DMS53 treated with DMSO at 0.1 percent for 48 hours (cell line): ENCODE measurements around the gene BASP1.
"Not testable (repeated sequence)": the region's sequence is repeated elsewhere in the genome, so short reads cannot be mapped to it uniquely, and the experiment has no call there.

Source experiments
- DNase-seq: peaks from one replicate; lab custom pipeline; 2025; ENCODE audit not compliant: unreplicated experiment; lab: John Stamatoyannopoulos, UW

Gene BASP1

GRCh38 chr5:17282283-17283120 lies 65.1 kb downstream of the BASP1 start:
- DNase-seq, result no peak

DNA sequence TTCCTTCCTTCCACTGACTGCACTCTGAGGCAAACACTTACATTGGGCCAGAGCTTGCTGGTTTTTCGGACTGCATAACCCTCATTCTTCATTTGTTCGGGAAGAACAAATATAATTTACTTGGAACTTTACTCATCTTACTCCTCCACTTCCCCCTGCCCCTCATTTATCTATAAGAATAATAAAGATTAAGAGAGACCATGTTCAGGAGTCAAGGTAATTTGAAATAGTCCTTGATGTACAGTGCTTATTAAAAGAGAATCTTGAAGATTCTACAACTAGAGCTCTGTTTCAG lies 65.6 kb downstream of the BASP1 start:
- DNase-seq, result no peak

DNA sequence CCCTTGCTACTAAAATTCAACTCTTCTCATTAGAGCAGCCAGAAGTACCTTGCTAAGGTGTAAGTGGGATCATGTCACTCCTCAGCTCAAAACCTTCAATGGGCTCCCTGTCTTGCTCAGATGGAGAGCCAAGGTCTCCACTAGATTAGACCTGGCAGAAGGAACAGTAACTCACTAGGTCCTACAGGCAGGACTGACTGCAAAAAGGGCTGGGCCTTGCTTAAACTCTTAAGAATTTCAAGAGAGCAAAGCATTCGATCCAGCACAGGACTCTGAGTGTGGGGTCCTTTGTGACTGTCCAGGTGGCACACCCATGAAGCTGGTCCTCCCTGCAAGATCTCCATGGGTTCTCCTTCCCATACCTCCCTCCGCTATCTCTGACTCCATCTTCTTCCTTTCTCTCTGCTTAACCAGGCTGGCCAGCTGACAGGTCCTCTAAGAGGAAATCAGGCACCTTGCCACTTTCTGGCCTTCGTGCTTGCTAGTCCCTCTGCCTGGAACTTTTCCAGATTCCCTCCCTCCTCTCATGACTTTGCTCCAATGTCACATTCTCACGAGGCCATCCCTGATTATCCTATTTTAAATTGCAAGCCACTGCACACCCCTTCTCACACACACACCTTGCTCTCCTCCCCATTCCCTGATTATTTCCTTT lies 70.2 kb downstream of the BASP1 start:
- no peak for DNase-seq

DNA sequence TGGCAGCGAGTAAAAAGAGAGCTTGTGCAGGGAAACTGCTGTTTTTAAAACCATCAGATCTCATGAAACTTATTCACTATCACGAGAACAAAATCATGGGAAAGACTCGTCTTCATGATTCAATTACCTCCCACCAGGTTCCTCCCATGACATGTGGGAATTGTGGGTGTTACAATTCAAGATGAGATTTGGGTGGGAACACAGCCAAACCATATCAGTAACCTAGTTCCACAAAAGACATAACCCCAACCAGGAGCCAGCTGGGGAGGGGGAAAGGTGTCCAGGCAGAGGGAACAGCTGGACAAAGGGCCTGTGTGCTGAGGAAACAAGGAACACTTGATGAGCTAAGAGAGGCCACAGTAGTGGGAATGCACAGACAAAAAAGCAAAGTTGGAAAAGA lies 71.1 kb downstream of the BASP1 start:
- DNase-seq, result no peak

GRCh38 chr5:17289681-17290539 lies 72.5 kb downstream of the BASP1 start:
- DNase-seq, result no peak

GRCh38 chr5:17290540-17290974 lies 73.1 kb downstream of the BASP1 start:
- DNase-seq, result no peak

DNA sequence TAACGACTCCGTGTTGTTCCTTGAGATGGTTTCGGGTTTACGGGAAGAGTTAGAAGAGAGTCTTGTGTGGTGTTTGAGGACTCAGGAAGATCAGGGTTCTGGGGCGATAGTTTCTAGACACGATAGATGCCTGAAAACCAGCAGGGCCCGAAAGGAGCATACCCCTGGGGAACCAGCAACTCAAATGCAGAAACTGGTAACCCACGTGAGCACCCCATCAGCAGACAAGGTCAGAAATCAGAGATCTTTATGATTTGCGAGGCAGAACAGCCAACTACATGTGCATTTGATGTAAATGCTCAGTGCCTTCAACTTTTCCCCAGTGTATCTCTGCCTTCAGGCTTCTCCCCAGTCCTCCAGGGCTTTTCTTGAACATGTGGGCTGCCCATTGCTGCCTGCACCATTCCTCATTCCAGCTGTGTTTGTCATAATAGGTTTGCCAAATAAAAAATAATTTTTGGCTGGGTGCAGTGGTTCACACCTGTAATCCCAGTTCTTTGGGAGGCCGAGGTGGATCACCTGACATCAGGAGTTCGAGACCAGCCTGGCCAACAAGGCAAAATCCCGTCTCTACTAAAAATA lies 75.1 kb downstream of the BASP1 start:
- no peak for DNase-seq

- DNase-seq, result no peak
Observed at GRCh38 chr5:17294639-17295311, 77.3 kb downstream of the BASP1 start.

GRCh38 chr5:17295671-17296070 lies 78.2 kb downstream of the BASP1 start:
- no peak for DNase-seq

DNA sequence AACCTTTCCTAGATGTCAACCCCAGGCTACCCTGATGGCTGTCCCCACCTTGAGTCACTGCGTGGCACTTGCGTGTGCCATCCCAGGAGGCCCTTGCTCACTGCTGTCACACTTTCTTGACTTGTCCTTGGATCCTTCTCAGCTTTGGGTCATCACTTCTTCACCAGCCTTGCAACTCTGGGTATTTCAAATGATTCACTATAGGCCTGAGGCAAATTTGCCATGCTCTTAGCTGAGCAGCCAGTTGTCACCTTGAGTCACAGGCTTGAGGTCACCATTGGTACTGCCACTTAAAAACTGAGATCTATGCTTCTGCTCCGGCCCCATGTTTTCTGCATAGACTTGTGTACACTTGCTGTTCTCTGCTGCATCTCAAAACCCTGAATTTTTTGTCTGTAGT lies 84.7 kb downstream of the BASP1 start:
- no peak for DNase-seq

- DNase-seq, result no peak
Observed at GRCh38 chr5:17302604-17303003, 85.2 kb downstream of the BASP1 start.

- DNase-seq, result no peak
Observed at GRCh38 chr5:17304282-17304681, 86.9 kb downstream of the BASP1 start.

DNA sequence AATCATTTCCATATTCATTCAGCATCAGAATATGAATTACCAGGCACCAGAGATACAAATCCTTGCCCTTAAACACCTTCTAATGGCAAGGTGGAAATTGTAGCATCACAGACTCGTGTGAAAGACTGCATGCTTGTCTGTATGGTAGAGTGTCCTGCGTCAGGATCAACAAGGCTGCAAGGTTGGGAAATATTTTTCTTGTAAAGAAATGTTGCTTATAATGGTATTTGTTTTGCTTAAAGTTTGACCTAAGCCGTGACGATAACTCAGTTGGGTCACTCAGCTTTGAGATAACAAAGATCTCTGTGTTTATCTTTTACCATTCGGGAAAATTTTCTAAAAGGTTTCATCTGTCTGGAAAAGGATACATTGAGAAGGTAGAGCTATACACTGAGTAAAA lies 87.6 kb downstream of the BASP1 start:
- no peak for DNase-seq

DNA sequence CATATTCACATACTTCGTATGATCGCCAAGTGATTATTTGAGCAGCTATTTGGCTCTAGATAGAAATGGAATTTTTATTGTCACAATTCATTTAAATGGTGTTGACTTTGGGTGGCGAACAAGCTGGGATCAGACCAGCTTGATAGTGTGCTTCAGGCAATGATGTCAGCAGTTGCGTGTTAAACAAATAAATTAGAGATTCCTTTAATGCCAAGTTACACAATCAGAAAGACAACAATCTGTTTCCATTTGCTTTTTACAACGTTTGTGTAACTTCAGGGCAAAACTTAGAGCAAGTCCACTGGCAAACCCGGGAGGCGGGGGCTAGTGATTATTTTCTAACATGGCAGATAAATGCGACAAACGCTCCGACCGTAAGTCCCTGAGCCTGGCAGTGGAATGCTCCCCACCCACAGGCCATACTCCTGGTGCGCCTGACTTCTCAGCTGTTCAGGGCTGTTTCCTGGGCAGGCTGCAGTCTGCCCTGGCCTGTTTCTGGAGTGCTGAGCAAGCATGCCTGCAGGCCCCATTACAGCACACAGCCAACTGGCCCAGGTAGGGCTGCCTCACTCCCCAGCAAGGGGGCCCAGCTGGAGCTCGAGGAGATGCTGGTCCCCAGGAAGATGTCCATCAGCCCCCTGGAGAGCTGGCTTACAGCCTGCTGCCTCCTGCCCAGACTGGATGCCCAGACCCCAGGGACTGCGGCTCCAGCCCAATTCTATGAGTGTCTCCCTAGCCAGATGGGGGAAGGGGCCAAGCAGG lies 88.7 kb downstream of the BASP1 start:
- DNase-seq, result no peak

- DNase-seq, result no peak
Observed at GRCh38 chr5:17306726-17307091, 89.3 kb downstream of the BASP1 start.

- not testable (repeated sequence) for DNase-seq
Observed at GRCh38 chr5:17307440-17307839, 90.0 kb downstream of the BASP1 start.

DNA sequence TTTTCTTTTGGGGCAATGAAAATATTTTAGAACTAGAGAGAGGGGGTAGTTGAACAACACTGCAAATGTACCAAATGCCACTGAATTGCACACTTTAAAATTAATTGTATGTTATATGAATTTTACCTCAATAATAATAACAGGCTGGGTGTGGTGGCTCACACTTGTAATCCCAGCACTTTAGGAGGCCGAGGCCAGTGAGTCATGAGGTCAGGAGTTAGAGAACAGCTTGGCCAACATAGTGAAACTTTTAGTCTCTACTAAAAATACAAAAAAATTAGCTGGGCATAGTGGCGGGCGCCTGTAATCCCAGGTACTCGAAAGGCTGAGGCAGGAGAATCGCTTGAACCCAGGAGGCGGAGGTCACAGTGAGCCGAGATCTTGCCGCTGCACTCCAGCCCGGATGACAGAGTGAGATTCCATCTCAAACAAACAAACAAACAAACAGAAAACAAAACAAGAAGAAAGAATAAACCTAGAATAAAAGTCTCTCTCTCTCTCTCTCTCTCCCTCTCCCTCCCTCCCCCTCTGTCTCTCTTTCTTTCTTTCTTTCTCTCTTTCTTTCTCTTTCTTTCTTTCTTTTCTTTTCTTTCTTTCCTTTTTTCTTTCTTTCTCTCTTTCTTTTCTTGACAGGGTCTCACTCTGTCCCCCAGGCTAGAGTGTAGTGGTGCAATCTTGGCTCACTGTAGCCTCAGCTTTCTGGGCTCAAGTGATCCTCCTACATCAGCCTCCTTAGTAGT lies 91.1 kb downstream of the BASP1 start:
- DNase-seq, result no peak

DNA sequence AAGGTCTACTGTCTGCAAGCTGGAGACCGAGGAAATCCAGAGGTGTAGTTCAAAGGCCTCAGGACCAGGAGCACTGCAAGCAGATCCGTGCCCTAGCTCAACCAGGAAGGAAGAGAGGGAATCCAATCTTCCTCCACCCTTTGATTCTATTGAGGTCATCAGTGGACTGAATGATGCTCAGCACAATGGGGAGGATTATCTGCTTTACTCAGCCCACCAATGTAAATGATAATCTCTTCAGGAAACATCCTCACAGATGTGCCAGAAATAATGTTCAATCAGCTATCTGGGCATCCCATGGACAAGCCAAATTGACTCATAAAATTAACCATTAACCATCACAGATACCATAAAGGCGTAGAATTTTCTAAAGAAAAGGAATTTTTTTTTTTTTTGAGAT lies 92.0 kb downstream of the BASP1 start:
- DNase-seq, result no peak

GRCh38 chr5:17310502-17310901 lies 93.1 kb downstream of the BASP1 start:
- not testable (repeated sequence) for DNase-seq

GRCh38 chr5:17311811-17312210 lies 94.4 kb downstream of the BASP1 start:
- not testable (repeated sequence) for DNase-seq
